Keratinocyte (primary cell): ENCODE data around the gene ATP6V1C2. TPM values are rescaled to one million over a fixed set of nuclear protein-coding genes. Genes with fewer than 3 reads are reported as not detected.

Source experiments
- DNase-seq: peaks from one replicate; pipeline ENCODE4 v3.0.0-alpha.2; 2011; ENCODE audit warnings: low read depth, missing footprints, low spot score
- FAIRE-seq: peaks from 2 replicates; lab custom pipeline; 2011; peaks lifted over from hg19 to GRCh38; lab: Jason Lieb, UNC
- H2AFZ ChIP-seq: 2 replicates; pipeline ENCODE4 v1.6.0; 2012; ENCODE audit warnings: low read length, control low read depth, inconsistent platforms; ENCODE audit not compliant: control insufficient read depth
- H3K27ac ChIP-seq: 2 replicates; pipeline ENCODE4 v1.5.1; 2011; ENCODE audit warnings: low read length; ENCODE audit not compliant: control insufficient read depth, insufficient read depth
- H3K27me3 ChIP-seq: 3 replicates; pipeline ENCODE4 v1.6.0; 2011; ENCODE audit warnings: low read length; ENCODE audit not compliant: control insufficient read depth, insufficient read depth; ENCODE audit errors: extremely low read depth
- H3K36me3 ChIP-seq, 2 experiments: 2 replicates in 1 of 2; 3 replicates in 1 of 2; pipeline ENCODE4 v1.5.1; 2011; ENCODE audit warnings: low read length in 2 of 2, mild to moderate bottlenecking in 1 of 2; ENCODE audit not compliant: control insufficient read depth in 2 of 2, insufficient read depth in 2 of 2; ENCODE audit errors: extremely low read depth in 1 of 2
- H3K4me1 ChIP-seq: 3 replicates; pipeline ENCODE4 v1.5.1; 2011; ENCODE audit warnings: low read length; ENCODE audit not compliant: control insufficient read depth, insufficient read depth; ENCODE audit errors: extremely low read depth
- H3K4me2 ChIP-seq: 3 replicates; pipeline ENCODE4 v1.6.0; 2011; ENCODE audit warnings: low read depth, low read length; ENCODE audit not compliant: control insufficient read depth, insufficient read depth; ENCODE audit errors: extremely low read depth
- H3K4me3 ChIP-seq, 3 experiments: fragments of 200-600 bp in 1 of 3; sonication (generic) in 1 of 3; 2 replicates in 2 of 3; 3 replicates in 1 of 3; pipeline ENCODE4 v1.5.1; 2011 to 2016; ENCODE audit warnings: low read length in 3 of 3, mild to moderate bottlenecking in 3 of 3, control low read depth in 2 of 3, inconsistent platforms in 1 of 3, low read depth in 1 of 3, mixed read lengths in 1 of 3, mixed run types in 1 of 3, moderate library complexity in 1 of 3; ENCODE audit not compliant: control insufficient read depth in 2 of 3, insufficient read depth in 2 of 3; ENCODE audit errors: extremely low read depth in 1 of 3
- H3K79me2 ChIP-seq: 2 replicates; pipeline ENCODE4 v1.6.0; 2012; ENCODE audit warnings: low read length; ENCODE audit not compliant: control insufficient read depth, insufficient read depth
- H3K9ac ChIP-seq: 3 replicates; pipeline ENCODE4 v1.6.0; 2011; ENCODE audit warnings: low read length; ENCODE audit not compliant: control insufficient read depth, insufficient read depth; ENCODE audit errors: extremely low read depth
- H3K9me1 ChIP-seq: 3 replicates; pipeline ENCODE4 v1.6.0; 2011; ENCODE audit warnings: low read length; ENCODE audit not compliant: control insufficient read depth, insufficient read depth; ENCODE audit errors: extremely low read depth
- H3K9me3 ChIP-seq: 2 replicates; pipeline ENCODE4 v1.5.1; 2012; ENCODE audit warnings: low read depth, low read length; ENCODE audit not compliant: control insufficient read depth
- H4K20me1 ChIP-seq: 3 replicates; pipeline ENCODE4 v1.6.0; 2011; ENCODE audit warnings: low read length; ENCODE audit not compliant: control insufficient read depth, insufficient read depth; ENCODE audit errors: extremely low read depth
- EZH2 ChIP-seq: IDR thresholded peaks from one replicate; pipeline ENCODE4 v1.6.1; 2012; ENCODE audit warnings: inconsistent platforms, mild to moderate bottlenecking, low read length, moderate library complexity
- dilution Hi-C: fragments of 300-500 bp; cut with MboI; formaldehyde crosslinking; loops from one replicate; pipeline ENCODE4 v1.7.0; 2020; ENCODE audit warnings: low sequenced_read_pairs; ENCODE audit not compliant: extremely low pct_ligation_motif_present
- polyA plus RNA-seq, 5 experiments: library from polyadenylated mRNA; depleted of rRNA in 3 of 5; stranded (reverse) in 3 of 5; stranded (forward) in 1 of 5; unstranded in 1 of 5; fragments of >200 nt; gene quantifications; 1 replicate in 1 of 5; 2 replicates in 3 of 5; 3 replicates in 1 of 5; pipeline versions ENCODE4 v1.2.1 to v1.2.3, GENCODE V29; 2011 to 2012; ENCODE audit warnings: missing spikeins in 2 of 5, low read depth in 1 of 5, low replicate concordance in 1 of 5
- TF ChIP-seq, protein P1 (sequence below), 3 experiments: IDR thresholded peaks in 1 of 3; conservative IDR thresholded peaks in 1 of 3; optimal IDR thresholded peaks in 1 of 3; 2 replicates in 2 of 3; 3 replicates in 1 of 3; pipeline versions ENCODE3 to v1.5.1; 2011; ENCODE audit warnings: low read length in 3 of 3, mild to moderate bottlenecking in 3 of 3, moderate library complexity in 2 of 3, control low read depth in 1 of 3, inconsistent platforms in 1 of 3; ENCODE audit not compliant: insufficient read depth in 2 of 3; ENCODE audit errors: extremely low read depth in 1 of 3

ATP6V1C2 gene
- polyA plus RNA-seq, 1 donor (not counting 4 experiments of a cell fraction or from before 2014, with no cell fraction given), result 0.55 TPM

- Histone ChIP-seq H3K4me3 (no peak overlapping the region), H3K4me1 (peaks cover 27% of the 10 kb centered on the region), H3K27ac (no peak overlapping the region), H2AFZ (no peak overlapping the region), H3K9me1 (no peaks in the 10 kb centered on the region), H3K9me3 (no peaks in the 10 kb centered on the region), H3K4me2 (no peak overlapping the region), H3K79me2 (no peaks in the 10 kb centered on the region), H3K36me3 (no peaks in the 10 kb centered on the region), H3K9ac (no peak overlapping the region), H4K20me1 (no peaks in the 10 kb centered on the region), H3K27me3 (peaks cover 43% of the 10 kb centered on the region)
- no peak for FAIRE-seq
- dilution Hi-C loops, result no loop called here
- TF ChIP-seq, protein P1, sequence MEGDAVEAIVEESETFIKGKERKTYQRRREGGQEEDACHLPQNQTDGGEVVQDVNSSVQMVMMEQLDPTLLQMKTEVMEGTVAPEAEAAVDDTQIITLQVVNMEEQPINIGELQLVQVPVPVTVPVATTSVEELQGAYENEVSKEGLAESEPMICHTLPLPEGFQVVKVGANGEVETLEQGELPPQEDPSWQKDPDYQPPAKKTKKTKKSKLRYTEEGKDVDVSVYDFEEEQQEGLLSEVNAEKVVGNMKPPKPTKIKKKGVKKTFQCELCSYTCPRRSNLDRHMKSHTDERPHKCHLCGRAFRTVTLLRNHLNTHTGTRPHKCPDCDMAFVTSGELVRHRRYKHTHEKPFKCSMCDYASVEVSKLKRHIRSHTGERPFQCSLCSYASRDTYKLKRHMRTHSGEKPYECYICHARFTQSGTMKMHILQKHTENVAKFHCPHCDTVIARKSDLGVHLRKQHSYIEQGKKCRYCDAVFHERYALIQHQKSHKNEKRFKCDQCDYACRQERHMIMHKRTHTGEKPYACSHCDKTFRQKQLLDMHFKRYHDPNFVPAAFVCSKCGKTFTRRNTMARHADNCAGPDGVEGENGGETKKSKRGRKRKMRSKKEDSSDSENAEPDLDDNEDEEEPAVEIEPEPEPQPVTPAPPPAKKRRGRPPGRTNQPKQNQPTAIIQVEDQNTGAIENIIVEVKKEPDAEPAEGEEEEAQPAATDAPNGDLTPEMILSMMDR (optimal IDR thresholded peaks at IDR 0.05 in 1 of 3, IDR thresholded peaks at IDR 0.05 in 1 of 3, conservative IDR thresholded peaks at IDR 0.05 in 1 of 3; ENCODE audit: extremely low read depth in 1 of 3, insufficient read depth in 2 of 3, low read length in 3 of 3), result no peak
- no peak for TF ChIP-seq EZH2
- DNase-seq, result no peak
These were observed 1.1 kb upstream of the ATP6V1C2 start for GRCh38 chr2:10720306-10720705.

- H3K4me3 ChIP-seq, result peak overlapping the region in 1 of 3 experiments; percentile 48
- H3K9me1 ChIP-seq, result no peaks in the 10 kb centered on the region
- DNase-seq (no peak), FAIRE-seq (no peak)
- dilution Hi-C loops, result no loop called here
- H3K9me3 ChIP-seq, result no peaks in the 10 kb centered on the region
- no peak overlapping the region for H2AFZ ChIP-seq
- H3K27ac ChIP-seq, result no peak overlapping the region
- peaks cover 27% of the 10 kb centered on the region for H3K4me1 ChIP-seq
- no peaks in the 10 kb centered on the region for H3K79me2 ChIP-seq
- no peaks in the 10 kb centered on the region for H3K36me3 ChIP-seq
- H4K20me1 ChIP-seq, result no peaks in the 10 kb centered on the region
- H3K27me3 ChIP-seq, result peaks cover 49% of the 10 kb centered on the region
- TF ChIP-seq EZH2, result peak; percentile 94
- TF ChIP-seq, protein P1 (optimal IDR thresholded peaks at IDR 0.05 in 1 of 3, IDR thresholded peaks at IDR 0.05 in 1 of 3, conservative IDR thresholded peaks at IDR 0.05 in 1 of 3; ENCODE audit: extremely low read depth in 1 of 3, insufficient read depth in 2 of 3, low read length in 3 of 3), result no peak
- H3K9ac ChIP-seq, result no peak overlapping the region
- peak overlapping the region; percentile 81 for H3K4me2 ChIP-seq
These were observed 459 bp upstream of the ATP6V1C2 start for GRCh38 chr2:10720947-10721395.
